Activated T-cell treated with anti-CD3 and anti-CD28 coated beads, Interleukin-2, amount 50 U/mL, for 1 hour (primary cell): ENCODE results near the gene SIRPA.
"Not testable (repeated sequence)": the region's sequence is repeated elsewhere in the genome, so short reads cannot be mapped to it uniquely, and the experiment has no call there.

Experiments
- DNase-seq: peaks from one replicate; pipeline ENCODE4 v3.0.0-alpha.2; 2020

SIRPA gene

GRCh38 chr20:1911536-1911935, 16.3 kb downstream of the SIRPA start:
- no peak for DNase-seq

DNA sequence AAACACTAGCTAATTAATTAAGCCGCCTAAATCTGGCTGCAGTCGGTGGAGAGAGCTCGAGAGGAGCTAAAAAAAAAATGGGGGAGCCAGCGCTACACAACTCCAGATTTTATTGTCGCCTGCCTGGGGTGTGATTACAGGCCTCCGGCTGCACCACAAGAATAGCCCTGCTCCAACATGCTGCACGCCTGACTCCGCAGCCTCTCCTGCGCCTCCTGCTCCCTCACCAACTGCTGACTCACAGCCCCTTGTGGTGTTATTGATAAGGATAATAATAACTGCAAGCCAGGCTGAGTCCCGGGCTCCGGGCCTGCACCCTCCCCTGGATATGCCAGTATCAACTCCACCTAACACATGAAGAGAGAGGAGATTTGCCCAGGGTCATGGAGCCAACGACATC, 16.8 kb downstream of the SIRPA start:
- DNase-seq = no peak

- no peak for DNase-seq
Measured at GRCh38 chr20:1912646-1913045, 17.4 kb downstream of the SIRPA start.

DNA sequence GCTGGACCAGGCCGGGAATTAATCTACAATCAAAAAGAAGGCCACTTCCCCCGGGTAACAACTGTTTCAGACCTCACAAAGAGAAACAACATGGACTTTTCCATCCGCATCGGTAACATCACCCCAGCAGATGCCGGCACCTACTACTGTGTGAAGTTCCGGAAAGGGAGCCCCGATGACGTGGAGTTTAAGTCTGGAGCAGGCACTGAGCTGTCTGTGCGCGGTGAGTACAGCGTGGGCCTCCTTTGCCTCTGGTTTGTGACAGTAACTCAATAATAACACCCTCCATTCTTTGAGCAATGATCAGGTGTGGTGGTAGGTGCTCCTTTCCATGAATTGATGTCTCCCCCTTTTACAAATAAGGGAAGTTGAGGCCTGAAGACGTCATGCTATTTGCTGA, 20.0 kb downstream of the SIRPA start:
- not testable (repeated sequence) for DNase-seq

GRCh38 chr20:1915725-1916124, 20.5 kb downstream of the SIRPA start:
- no peak for DNase-seq

DNA sequence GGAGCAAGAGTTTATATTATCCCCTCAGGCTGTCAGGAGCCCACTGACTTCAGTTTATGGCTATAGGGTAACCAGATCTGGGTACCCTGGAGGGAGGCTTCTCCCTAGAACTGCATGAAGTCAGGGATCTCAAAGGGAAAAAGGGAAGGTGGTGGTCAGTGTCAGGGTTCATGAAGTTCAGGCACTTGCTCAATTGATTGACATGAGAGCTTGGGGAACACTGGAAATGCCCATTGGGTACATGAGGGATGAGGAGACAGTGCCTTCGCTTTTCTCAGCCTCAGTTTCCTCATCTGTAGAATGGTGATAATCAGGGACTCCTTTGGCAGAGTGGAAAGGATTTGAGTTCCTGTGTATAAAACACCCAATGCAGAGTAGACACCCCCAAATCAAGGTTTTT, 22.6 kb downstream of the SIRPA start:
- no peak for DNase-seq

GRCh38 chr20:1918491-1919165, 23.4 kb downstream of the SIRPA start:
- DNase-seq = no peak

DNA sequence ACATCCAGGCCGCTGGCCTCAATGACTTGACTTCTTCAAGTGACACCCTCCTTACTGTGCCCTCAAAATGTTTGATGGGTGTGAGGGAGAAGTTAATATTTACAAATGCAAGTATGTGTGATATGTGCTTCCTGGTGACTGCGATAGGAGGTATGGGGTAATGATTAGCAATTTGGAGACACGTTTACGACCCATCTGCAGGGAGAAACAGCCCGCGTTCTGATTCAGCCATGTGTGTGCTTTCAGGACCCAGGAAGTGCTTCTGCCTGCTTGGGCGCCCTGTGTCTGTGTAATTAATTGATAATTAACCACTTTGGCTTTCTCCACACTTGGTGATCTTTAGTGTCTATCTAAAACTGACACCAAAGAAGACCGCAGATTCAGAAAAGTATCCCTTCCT, 25.0 kb downstream of the SIRPA start:
- DNase-seq = no peak

- no peak for DNase-seq
Measured at GRCh38 chr20:1920826-1921225, 25.6 kb downstream of the SIRPA start.

DNA sequence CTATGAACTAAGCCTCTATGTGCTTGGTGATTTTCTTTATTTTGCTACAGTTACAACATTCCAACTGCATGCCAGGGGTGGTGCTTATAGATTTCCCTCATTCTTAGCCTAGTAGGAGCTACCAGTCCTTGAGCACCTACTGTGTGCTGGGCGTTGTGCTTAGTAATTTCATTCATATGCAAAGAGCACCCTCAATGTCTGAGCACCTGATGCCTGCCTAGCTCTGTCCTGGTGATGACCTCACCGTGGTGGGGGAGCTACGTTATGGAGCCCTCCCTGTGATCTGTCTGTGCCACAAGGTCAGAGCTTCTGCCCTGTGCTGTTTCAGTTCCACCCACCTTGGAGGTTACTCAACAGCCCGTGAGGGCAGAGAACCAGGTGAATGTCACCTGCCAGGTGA, 26.8 kb downstream of the SIRPA start:
- not testable (repeated sequence) for DNase-seq

DNA sequence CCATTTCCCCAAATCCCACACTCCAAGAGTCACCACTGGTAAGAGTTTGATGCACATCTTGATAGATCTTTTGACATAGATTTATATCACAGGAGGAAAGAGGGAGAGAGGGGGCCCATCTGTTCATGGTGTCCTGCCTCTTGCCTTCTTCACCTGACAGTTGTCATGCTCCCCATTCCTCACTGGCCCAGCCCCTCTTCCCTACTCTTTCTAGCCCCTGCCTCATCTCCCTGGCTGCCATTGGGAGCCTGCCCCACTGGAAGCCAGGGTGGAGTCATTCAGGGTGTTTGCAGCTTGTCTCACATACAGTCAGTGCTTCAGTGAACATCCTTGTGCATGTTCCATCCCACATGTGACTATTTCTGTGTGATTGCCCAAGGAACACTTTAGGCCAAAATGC, 27.6 kb downstream of the SIRPA start:
- DNase-seq = no peak

DNA sequence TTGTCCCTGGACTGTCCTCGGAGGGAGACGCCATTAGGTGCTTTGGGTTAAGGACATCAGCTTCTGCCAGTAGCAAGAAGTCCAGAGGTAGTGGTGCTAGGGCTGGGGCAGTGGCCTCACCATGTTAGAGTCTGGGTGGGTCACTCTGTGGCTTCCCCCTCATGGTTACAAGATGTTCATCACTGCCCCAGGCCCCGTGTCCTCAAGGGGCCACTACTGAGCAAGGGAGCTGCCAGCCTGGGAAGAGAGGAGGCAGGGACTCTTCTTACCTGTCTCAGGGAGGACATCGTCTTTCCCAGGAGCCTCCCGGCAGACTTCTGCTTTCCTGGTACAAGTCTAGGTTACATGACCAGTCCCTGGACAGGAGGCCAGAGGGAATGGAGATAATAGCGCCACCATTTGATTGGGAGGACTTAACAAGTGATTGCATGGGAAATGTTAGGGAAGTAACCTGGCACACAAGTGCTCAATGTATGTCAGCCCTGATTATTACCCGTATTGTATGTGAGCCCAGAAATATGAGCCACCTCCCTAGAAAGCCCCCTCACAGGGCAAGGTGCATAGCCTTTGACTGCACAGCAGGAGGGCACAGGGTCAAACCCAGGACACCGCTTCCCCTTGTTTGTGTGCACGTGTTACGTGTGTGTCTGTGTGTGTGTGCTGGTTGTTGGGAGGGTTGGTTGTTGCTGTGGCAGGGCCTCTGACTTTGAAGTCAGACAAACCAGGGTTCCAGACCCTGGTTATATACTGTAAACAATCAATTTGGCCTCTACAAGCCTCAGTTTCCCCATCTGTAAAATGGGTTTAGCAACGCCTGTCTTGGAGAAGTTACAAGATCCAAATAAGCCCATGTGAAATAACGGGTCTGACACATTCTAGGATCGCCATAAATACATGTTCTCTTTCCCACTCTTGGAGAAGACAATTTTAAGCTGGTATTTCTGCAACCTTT, 30.0 kb downstream of the SIRPA start:
- DNase-seq = no peak

- DNase-seq = no peak
Measured at GRCh38 chr20:1926237-1926636, 31.0 kb downstream of the SIRPA start.

DNA sequence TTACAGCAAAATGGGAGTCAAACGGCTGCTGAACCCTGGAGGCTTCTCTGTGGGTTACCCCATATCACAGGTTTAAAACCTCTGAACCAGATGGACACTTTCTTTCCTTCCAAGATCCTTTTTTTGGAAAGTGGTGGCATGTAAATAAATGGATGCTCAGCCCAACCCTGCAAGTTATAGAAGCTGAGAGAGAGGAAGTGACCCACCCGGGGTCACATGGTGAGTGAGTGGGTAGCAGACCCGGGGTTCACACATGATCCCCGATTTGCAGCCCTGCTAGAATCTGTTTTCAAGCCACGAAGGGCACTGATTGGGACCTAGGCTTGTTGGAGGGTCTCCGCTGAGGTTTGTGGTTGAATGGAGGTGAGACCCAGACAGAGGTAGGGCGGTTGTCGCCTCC, 32.0 kb downstream of the SIRPA start:
- DNase-seq = no peak

DNA sequence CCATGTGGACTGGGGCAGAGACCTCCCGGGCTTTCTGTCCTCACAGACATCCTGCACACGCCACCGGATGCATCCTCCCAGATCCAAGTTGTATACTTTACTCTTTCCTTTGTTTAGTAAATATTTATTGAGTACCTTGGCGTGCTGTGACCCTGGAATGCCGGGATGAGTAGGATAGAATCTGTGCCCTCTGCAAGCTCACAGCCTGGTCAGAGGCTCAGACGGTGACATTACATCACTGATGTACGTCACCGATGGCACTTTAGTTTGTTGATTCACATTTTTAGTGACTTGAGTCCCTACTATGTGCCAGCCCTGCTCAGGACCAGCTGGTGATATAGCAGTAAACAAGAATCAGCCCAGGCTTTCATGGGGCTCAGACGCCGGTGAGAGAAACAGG, 32.9 kb downstream of the SIRPA start:
- no peak for DNase-seq

GRCh38 chr20:1928782-1929181, 33.6 kb downstream of the SIRPA start:
- DNase-seq = no peak

GRCh38 chr20:1929460-1929859, 34.3 kb downstream of the SIRPA start:
- no peak for DNase-seq

GRCh38 chr20:1930165-1930564, 35.0 kb downstream of the SIRPA start:
- no peak for DNase-seq

DNA sequence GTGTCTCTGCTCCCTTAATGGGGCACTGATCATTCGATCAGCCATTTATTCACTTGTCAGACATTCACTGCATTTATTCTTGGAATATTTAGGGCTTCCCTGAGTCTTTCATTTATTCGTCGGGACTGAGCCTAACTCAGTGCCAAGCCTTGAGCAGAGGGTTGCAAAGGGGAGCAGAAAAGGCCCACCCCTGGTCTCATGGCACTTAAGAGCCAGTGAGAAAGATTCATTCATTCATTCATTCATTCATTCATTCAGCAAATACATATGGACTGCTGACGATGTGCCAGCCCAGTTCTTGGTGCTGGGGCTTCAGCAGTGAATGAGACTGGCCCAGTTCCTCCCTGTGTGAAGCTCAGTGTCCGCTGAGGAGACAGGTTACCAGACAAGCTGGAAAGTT, 36.6 kb downstream of the SIRPA start:
- DNase-seq = no peak

- no peak for DNase-seq
Measured at GRCh38 chr20:1932971-1933370, 37.8 kb downstream of the SIRPA start.

DNA sequence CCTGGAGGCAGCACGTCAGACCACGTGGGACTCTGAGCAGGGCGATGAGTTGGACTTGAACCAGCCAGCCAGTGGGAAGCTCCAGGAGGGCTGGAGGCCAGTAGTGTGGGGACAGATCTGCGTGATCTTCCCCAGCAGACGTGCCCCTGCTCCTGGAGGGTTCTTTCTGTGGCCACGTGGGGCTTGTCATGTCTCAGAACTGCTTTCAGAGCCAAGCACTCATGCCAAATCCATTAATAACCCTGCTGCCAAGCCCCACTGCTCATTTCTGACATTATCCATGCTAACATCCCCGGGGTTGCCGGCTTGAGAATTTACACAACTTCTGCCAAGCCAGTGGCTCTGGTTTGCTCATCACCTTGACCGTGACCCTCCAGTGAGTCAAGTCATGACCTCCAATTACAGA, 38.3 kb downstream of the SIRPA start:
- no peak for DNase-seq

DNA sequence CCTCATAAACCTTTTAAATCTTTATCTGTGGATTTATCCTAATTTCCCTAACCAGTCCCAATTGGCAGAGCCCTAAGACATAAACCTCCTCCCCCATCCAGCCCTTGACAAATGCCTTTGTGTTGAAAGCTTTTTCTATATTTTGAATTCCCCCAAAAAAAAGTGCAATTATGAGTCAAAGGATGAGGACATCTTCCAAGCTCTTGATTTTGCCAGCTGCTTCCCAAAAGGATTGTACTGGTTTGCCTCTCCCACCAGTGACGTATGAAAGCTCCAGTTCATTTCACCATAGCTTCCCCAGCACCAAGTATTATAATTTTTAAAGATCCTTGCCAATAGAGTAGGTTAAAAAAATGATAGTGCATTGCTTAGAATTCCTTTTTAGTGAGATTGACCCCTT, 38.9 kb downstream of the SIRPA start:
- no peak for DNase-seq

DNA sequence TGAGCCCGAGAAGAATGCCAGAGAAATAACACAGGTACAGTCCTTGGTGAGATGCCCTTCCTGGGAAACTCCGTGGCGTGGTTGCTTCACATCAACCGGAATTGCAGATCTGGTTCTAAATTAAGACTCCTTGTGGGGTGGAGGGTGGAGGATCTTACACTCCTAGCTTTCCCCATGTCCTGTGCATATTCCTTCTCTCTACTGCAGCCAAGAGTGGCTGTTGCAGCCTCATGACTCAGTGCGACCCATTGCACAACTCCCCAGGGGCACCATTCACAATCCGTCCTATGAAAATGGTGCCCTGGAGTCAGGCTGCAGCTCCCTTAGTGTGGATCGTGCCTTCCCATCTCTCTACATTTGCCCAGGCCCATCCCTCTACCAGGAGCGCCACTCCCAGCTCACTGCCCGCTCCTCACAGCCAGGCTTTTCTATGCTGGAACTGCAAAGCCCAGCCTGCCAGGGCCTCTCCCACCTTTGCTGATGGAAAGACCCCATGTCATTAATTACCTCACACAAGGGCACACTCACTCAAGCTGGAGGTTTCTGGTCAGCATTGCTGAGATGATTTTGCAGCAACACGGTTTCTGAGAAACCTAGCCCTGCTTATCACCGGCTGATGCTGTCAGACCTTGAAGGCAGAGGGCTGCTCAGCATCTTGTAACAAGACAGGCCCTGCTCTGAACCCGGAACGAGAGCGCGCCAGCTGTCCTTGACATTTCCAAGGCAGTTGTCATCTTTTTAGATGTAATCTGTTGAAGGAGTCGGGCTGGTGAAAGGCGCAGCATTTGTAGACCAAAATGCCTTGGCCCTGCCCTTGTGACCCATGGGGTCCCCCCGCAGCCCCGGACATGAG, 39.7 kb downstream of the SIRPA start:
- no peak for DNase-seq
